Measurements from ENCODE around the gene MAP2K6. TPM values are rescaled to one million over a fixed set of nuclear protein-coding genes. Genes with fewer than 3 reads are reported as not detected.

The MAP2K6 gene
- total and polyA plus RNA-seq, 2 donors (not counting 3 experiments of a cell fraction or from before 2014, with no cell fraction given) = 5.9 to 13.9 TPM

DNA sequence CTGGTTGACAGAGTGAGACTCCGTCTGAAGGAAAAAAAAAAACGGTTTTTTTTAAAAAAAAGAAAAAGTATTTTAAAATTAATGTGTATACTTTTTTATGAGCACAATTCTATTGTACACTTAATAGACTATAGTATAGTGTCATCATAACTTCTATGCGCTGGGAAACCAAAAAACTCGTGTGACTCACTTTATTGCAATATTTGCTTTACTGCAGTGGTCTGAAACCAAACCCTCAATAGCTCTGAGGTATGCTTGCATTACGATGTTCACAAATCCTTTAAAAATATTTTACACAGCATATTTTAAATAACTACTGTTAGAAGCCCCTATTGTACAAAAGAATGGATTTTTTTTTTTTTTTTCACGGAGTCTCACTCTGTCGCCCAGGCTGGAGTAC is 12.4 kb upstream of the MAP2K6 start:
- H2AFZ ChIP-seq (ENCODE audit: low read depth, low read length) = no peak overlapping the region
- no peaks in the 10 kb centered on the region for H3K27me3 ChIP-seq (ENCODE audit: control insufficient read depth in 2 of 2, insufficient read depth in 2 of 2, low read length in 2 of 2)
- no peak for DNase-seq (ENCODE audit: low read depth, low spot score)
- H3K27ac ChIP-seq (ENCODE audit: insufficient read depth, low read depth, low read length) = no peak overlapping the region
- TF ChIP-seq MAX (IDR thresholded peaks at IDR 0.05; ENCODE audit: insufficient read depth, insufficient read length) (no peak), POLR2AphosphoS5 (IDR thresholded peaks at IDR 0.05; ENCODE audit: insufficient read depth, low read depth, low read length) (no peak), JUN (IDR thresholded peaks at IDR 0.05; ENCODE audit: borderline replicate concordance, insufficient read depth, insufficient read length, low read depth) (no peak), GATA2 (IDR thresholded peaks at IDR 0.05; ENCODE audit: insufficient read depth, insufficient read length, low read depth, low read length) (no peak), FOS (IDR thresholded peaks at IDR 0.05; ENCODE audit: borderline replicate concordance, insufficient read depth, low read length) (no peak), EZH2 (IDR thresholded peaks at IDR 0.05; ENCODE audit: borderline replicate concordance, low read depth, low read length, severe bottlenecking) (no peak)
- no peaks in the 10 kb centered on the region for H3K9me1 ChIP-seq (replicated peaks; ENCODE audit: control insufficient read depth, extremely low read depth, insufficient read depth, low read length)
- ChIA-PET CTCF (interaction anchor here (1.6 kb wide), 1 partner anchor 121 kb away, joined by 3 read pairs; no protein-coding TSS in a partner anchor), POLR2A (no interaction called here)
- no peaks in the 10 kb centered on the region for H3K9me3 ChIP-seq (replicated peaks; ENCODE audit: control insufficient read depth, insufficient read depth, low read length)
- no peaks in the 10 kb centered on the region for H3K79me2 ChIP-seq (ENCODE audit: control insufficient read depth, insufficient read depth, low read length)
- no peak overlapping the region for H3K9ac ChIP-seq (replicated peaks; ENCODE audit: extremely low read depth, insufficient read depth, low read length)
- FAIRE-seq = no peak
- no TSS peak for BruUV-seq (replicated peaks)
- dilution Hi-C loops (cut with MboI; ENCODE audit: extremely low pct_ligation_motif_present, low sequenced_read_pairs) (no loop called here), intact Hi-C loops (cut with micrococcal nuclease) (no loop called here)
- no peaks in the 10 kb centered on the region for H3K4me1 ChIP-seq (ENCODE audit: control insufficient read depth, extremely low read depth, insufficient read depth, low read length)
- no peak overlapping the region for H3K4me2 ChIP-seq (ENCODE audit: insufficient read depth, low read length)
- no peak overlapping the region for H3K4me3 ChIP-seq (replicated peaks in 1 of 3; ENCODE audit: insufficient read depth in 1 of 3, low read depth in 1 of 3, low read length in 3 of 3)
- no peaks in the 10 kb centered on the region for H3K36me3 ChIP-seq (ENCODE audit: control insufficient read depth in 2 of 2, extremely low read depth in 1 of 2, insufficient read depth in 2 of 2, low read length in 2 of 2)
- no peaks in the 10 kb centered on the region for H4K20me1 ChIP-seq (replicated peaks; ENCODE audit: control insufficient read depth, extremely low read depth, insufficient read depth, low read length)

- no peak overlapping the region for H2AFZ ChIP-seq (ENCODE audit: low read depth, low read length)
- BruUV-seq (replicated peaks) = no TSS peak
Observed at GRCh38 chr17:69404399-69404798, 10.1 kb upstream of the MAP2K6 start.

More at GRCh38 chr17:69404399-69404798, 10.1 kb upstream of the MAP2K6 start:
- CTCF ChIA-PET = interaction anchor here (0.8 to 2.6 kb wide), 3 partner anchors 9 to 47 kb away, joined by 3 to 19 read pairs (median 3); no protein-coding TSS in a partner anchor
- H3K9me3 ChIP-seq (replicated peaks; ENCODE audit: control insufficient read depth, insufficient read depth, low read length) = no peaks in the 10 kb centered on the region
- H3K9me1 ChIP-seq (replicated peaks; ENCODE audit: control insufficient read depth, extremely low read depth, insufficient read depth, low read length) = no peaks in the 10 kb centered on the region
- dilution Hi-C loops (cut with MboI; ENCODE audit: extremely low pct_ligation_motif_present, low sequenced_read_pairs) (no loop called here), intact Hi-C loops (cut with micrococcal nuclease) (no loop called here)
- H3K79me2 ChIP-seq (ENCODE audit: control insufficient read depth, insufficient read depth, low read length) = no peaks in the 10 kb centered on the region
- DNase-seq (ENCODE audit: low read depth, low spot score) (no peak), FAIRE-seq (no peak)
- TF ChIP-seq POLR2AphosphoS5 (IDR thresholded peaks at IDR 0.05; ENCODE audit: insufficient read depth, low read depth, low read length) = no peak
- TF ChIP-seq FOS (IDR thresholded peaks at IDR 0.05; ENCODE audit: borderline replicate concordance, insufficient read depth, low read length) = no peak
- no peak for TF ChIP-seq MYC (IDR thresholded peaks at IDR 0.05; ENCODE audit: low read depth, low read length)
- TF ChIP-seq, protein P1, sequence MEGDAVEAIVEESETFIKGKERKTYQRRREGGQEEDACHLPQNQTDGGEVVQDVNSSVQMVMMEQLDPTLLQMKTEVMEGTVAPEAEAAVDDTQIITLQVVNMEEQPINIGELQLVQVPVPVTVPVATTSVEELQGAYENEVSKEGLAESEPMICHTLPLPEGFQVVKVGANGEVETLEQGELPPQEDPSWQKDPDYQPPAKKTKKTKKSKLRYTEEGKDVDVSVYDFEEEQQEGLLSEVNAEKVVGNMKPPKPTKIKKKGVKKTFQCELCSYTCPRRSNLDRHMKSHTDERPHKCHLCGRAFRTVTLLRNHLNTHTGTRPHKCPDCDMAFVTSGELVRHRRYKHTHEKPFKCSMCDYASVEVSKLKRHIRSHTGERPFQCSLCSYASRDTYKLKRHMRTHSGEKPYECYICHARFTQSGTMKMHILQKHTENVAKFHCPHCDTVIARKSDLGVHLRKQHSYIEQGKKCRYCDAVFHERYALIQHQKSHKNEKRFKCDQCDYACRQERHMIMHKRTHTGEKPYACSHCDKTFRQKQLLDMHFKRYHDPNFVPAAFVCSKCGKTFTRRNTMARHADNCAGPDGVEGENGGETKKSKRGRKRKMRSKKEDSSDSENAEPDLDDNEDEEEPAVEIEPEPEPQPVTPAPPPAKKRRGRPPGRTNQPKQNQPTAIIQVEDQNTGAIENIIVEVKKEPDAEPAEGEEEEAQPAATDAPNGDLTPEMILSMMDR (IDR thresholded peaks at IDR 0.05; ENCODE audit: extremely low read depth in 1 of 2, insufficient read depth in 1 of 2, low read depth in 1 of 2, low read length in 2 of 2) = no peak
- no peak for TF ChIP-seq MAX (IDR thresholded peaks at IDR 0.05; ENCODE audit: insufficient read depth, insufficient read length)
- no peak for TF ChIP-seq JUN (IDR thresholded peaks at IDR 0.05; ENCODE audit: borderline replicate concordance, insufficient read depth, insufficient read length, low read depth)
- no peak for TF ChIP-seq GATA2 (IDR thresholded peaks at IDR 0.05; ENCODE audit: insufficient read depth, insufficient read length, low read depth, low read length)
- no peak for TF ChIP-seq EZH2 (IDR thresholded peaks at IDR 0.05; ENCODE audit: borderline replicate concordance, low read depth, low read length, severe bottlenecking)
- TF ChIP-seq POLR2A (IDR thresholded peaks at IDR 0.05; ENCODE audit: low read depth, low read length) = no peak
- no peak overlapping the region for H3K9ac ChIP-seq (replicated peaks; ENCODE audit: extremely low read depth, insufficient read depth, low read length)
- no peak overlapping the region for H3K4me3 ChIP-seq (replicated peaks in 1 of 3; ENCODE audit: insufficient read depth in 1 of 3, low read depth in 1 of 3, low read length in 3 of 3)
- no peaks in the 10 kb centered on the region for H4K20me1 ChIP-seq (replicated peaks; ENCODE audit: control insufficient read depth, extremely low read depth, insufficient read depth, low read length)
- POLR2A ChIA-PET = no interaction called here
- no peaks in the 10 kb centered on the region for H3K36me3 ChIP-seq (ENCODE audit: control insufficient read depth in 2 of 2, extremely low read depth in 1 of 2, insufficient read depth in 2 of 2, low read length in 2 of 2)
- no peaks in the 10 kb centered on the region for H3K4me1 ChIP-seq (ENCODE audit: control insufficient read depth, extremely low read depth, insufficient read depth, low read length)
- no peak overlapping the region for H3K27ac ChIP-seq (ENCODE audit: insufficient read depth, low read depth, low read length)
- no peaks in the 10 kb centered on the region for H3K27me3 ChIP-seq (ENCODE audit: control insufficient read depth in 2 of 2, insufficient read depth in 2 of 2, low read length in 2 of 2)
- no peak overlapping the region for H3K4me2 ChIP-seq (ENCODE audit: insufficient read depth, low read length)

Measured in endothelial cell of umbilical vein (primary cell).